Gastrocnemius medialis (tissue), 4 donors: ENCODE measurements around the gene CCDC141.

Source experiments
- CTCF ChIP-seq, 5 experiments: fragments of 450-650 bp in 3 of 5; fragments of 200-600 bp in 2 of 5; sonication (generic) in 2 of 5; IDR thresholded peaks in 4 of 5; conservative IDR thresholded peaks in 1 of 5; 1 replicate in 4 of 5; 2 replicates in 1 of 5; pipeline ENCODE4 v1.5.1; 2016 to 2019; ENCODE audit warnings: antibody characterized with exemption in 5 of 5, mild to moderate bottlenecking in 3 of 5, moderate library complexity in 3 of 5
- POLR2A ChIP-seq, 2 donors: fragments of 450-650 bp; IDR thresholded peaks; one replicate each; pipeline ENCODE4 v1.6.1; 2017; ENCODE audit warnings: antibody characterized with exemption in 2 of 2, mild to moderate bottlenecking in 2 of 2, moderate library complexity in 2 of 2

GRCh38 chr2:178884440-178884839 lies 165.5 kb downstream of the CCDC141 start:
- no peak for TF ChIP-seq CTCF (IDR thresholded peaks at IDR 0.05 in 4 of 5, conservative IDR thresholded peaks at IDR 0.05 in 1 of 5)
- TF ChIP-seq POLR2A (IDR thresholded peaks at IDR 0.05): no peak
